ENCODE measurements around the gene UBAC2.
"Not testable (repeated sequence)": the region's sequence is repeated elsewhere in the genome, so short reads cannot be mapped to it uniquely, and the experiment has no call there.

UBAC2 gene

GRCh38 chr13:99190147-99190985, 10.3 kb upstream of the UBAC2 start:
- no peak for DNase-seq

GRCh38 chr13:99191336-99191899, 9.2 kb upstream of the UBAC2 start:
- no peak for DNase-seq

- DNase-seq, result no peak
Observed at GRCh38 chr13:99191900-99192399, 8.7 kb upstream of the UBAC2 start.

- no peak for DNase-seq
Observed at GRCh38 chr13:99192480-99192879, 8.2 kb upstream of the UBAC2 start.

DNA sequence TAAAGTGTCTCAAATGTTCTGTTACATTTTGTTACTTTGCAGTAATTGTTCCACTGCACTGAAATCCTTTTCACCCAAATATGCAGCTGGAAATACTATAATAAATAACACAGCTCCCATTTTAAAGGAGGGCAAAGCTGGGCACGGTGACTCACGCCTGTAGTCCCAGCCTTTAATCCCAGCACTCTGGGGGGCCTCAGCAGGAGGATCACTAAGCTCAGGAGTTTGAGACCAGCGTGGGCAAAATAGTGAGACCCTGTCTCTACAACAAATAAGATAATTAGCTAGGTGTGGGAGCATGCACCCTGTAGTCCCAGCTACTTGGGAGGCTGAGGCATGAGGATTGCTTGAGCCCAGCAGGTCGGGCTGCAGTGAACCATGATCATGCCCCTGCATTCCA, 7.5 kb upstream of the UBAC2 start:
- DNase-seq, result no peak

DNA sequence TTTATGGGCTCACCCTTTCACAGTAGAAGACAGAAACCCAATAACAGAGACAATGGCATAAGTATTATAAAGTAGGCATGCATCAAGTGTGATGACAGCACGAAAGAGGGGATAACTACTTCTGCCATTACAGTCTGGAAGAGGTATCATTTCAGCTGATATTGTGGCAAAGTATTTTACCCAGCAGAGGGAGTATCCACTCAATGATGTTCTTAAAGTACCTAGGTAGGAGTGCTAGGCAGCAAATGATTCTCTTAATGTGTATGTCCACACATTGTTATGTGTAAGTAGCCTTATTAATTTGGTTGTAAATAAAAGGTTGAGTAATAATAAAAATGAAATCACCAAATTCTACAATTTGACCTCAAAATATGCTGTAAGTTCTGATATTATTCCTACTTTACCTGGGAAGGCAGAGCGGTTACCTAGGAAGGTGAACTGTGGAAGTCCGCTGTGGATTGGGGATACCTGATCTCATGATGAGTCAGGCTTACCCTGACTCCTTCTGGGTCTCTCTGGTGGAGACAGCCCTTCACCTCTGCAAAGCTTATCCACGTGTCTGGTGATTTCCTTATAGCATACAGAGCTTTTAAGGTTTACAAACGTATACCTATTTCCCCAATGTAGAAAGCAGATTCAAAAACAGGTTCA, 4.1 kb upstream of the UBAC2 start:
- DNase-seq, result peak in 1 of 2 experiments; percentile 40

GRCh38 chr13:99197117-99197651, 3.5 kb upstream of the UBAC2 start:
- DNase-seq, result no peak

- peak in 1 of 2 experiments; percentile 36 for DNase-seq
Observed at GRCh38 chr13:99199541-99200431, 868 bp upstream of the UBAC2 start.

DNA sequence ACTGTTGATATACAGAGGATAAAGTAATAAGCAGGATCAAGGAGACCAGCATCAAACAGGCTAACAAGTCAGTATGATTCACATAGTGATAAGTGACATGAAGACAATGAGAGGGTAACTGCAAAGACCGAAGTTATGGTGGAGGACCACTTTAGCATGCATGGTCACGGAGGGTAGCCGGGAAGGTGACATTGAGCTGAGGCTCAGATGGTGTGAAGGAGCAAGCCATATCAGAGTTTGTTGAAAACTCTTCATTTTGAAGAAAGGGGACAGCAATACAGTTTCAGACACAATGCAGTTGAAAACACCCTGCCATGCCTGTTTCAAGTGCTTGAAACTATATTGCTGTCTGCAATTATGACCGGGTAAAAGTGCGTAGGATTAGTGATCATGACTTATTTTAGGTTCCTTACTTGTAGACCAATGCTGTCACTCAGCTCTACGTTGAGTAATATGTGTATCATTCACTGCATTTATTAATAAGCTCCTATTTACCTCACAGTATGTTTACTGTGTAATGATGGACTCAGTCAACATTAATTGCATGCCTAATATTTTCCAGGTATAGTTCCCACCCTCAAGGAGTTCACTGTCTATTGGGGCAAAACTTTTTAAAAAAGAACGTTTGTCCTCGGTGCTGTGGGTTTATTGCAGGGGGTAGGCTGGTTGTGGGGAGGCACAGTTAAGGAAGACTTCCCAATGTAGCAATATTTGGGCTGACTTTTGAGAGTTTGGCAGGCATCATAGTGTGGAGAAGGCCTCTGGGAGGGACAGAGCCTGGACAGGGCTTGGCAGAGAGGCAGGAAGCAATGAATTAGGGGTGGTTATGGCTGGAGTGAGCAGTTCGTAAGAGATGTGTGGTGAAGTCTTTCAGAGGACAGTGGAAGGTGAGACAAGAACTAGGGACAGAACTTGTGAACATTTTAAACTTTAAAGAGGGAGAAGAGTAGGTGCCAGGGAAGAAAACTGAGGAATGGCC, 3.2 kb downstream of the UBAC2 start:
- no peak for DNase-seq

DNA sequence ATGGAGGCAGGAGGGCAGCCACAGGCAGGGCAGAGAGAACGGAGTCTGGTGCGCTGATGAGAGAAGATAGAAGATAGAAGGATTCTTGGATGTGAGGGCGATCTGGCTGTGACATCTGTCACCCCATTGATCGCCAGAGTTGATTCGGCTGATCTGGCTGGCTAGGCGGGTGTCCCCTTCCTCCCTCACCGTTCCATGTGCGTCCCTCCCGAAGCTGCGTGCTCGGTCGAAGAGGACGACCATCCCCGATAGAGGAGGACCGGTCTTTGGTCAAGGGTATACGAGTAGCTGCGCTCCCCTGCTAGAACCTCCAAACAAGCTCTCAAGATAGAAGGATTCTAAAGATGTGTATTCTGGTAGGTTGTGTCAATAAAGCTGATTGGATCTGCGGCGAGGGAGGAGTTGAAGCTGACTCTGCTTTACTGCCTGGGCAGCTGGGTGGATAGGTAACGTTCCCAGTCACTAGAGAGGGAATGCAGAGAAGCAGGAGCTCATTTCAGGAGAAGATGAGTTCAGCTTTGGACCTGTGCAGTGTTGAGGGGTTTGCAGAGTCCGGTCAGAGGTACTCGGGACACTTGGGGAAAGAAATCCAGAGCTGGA, 5.1 kb downstream of the UBAC2 start:
- DNase-seq, result no peak

DNA sequence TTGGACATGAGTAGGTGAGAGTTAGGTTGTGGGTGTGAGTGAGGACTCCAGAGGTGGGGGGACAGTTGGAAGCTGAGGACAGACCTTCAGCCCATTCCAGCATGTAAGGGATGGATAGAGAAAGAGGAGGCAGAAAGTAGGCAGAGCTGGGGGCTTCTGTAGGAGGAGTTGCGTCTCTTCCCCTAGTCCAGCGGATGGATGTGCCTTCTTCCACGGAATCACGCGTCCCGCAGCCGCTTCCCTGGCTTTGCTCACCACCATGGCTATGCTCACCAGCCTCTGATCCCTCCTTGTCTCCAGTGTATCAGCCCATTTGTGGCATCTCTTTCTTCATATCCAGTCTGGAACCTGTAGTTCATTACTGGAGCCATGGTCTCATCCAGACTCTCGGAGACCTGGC, 5.6 kb downstream of the UBAC2 start:
- DNase-seq, result no peak

DNA sequence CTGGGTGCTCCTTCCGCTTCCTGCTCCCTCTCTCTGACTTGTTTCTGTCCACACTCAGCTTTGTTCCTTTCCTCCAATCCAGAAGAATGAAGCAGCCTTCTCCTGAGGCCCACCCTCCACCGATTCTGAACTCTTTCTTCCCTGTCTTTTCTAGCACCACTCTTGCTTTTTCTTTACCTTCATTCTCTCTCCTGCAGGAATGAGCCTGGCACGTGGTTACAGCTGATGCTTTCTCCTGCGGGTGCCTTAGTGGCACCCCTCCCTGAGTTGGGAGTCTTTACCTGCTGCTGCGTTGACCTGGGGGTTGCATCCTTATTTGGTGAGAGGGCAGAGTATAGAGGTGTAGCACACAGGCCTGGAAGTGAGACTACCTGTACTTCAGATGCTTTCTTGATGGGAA, 6.2 kb downstream of the UBAC2 start:
- DNase-seq, result no peak

- DNase-seq, result no peak
Observed at GRCh38 chr13:99207511-99207910, 6.9 kb downstream of the UBAC2 start.

GRCh38 chr13:99208185-99208584, 7.5 kb downstream of the UBAC2 start:
- no peak for DNase-seq

- DNase-seq, result no peak
Observed at GRCh38 chr13:99208845-99209527, 8.3 kb downstream of the UBAC2 start.

- not testable (repeated sequence) for DNase-seq
Observed at GRCh38 chr13:99210627-99211026, 10.0 kb downstream of the UBAC2 start.

GRCh38 chr13:99211421-99212035, 10.9 kb downstream of the UBAC2 start:
- no peak for DNase-seq

GRCh38 chr13:99214232-99214631, 13.6 kb downstream of the UBAC2 start:
- DNase-seq, result no peak

DNA sequence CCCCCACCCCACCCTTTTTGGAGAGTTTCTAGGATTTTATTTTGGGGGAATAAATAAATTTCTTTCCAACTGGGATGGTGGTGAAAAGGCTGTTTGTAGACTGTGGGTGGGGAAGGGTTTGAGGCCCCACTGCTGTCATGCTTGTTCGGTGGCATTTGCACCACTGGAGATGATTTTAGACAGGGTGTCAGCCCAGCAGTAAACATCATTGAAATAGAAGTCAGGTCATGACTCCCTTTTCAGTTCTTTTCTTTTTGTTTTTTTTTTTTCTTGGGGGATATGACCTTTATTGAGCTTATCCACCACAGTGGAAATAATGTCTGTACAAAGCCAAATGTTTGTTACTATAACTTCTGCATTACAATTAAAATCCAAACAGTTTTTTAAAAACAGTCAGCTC, 14.1 kb downstream of the UBAC2 start:
- DNase-seq, result no peak

All from SW 1271 (cell line).